Left lung (tissue), 10 donors: ENCODE data around the gene ZFPM1. TPM values are rescaled to one million over a fixed set of nuclear protein-coding genes. Genes with fewer than 3 reads are reported as not detected.
"Not testable (repeated sequence)": the region's sequence is repeated elsewhere in the genome, so short reads cannot be mapped to it uniquely, and the experiment has no call there.

Source experiments
- ATAC-seq: fragments of 200-7000 bp; cut with Tn5 transposase; one replicate; pipeline ENCODE4 v1.9.1; 2020; ENCODE audit warnings: moderate library complexity
- DNase-seq, 4 donors: peaks; one replicate each; pipeline ENCODE4 v3.0.0-alpha.2; 2013 to 2020
- H3K27ac ChIP-seq, 2 donors: fragments of 200-600 bp; sonication (generic) in 1 of 2; one replicate each; pipeline versions ENCODE4 v1.5.0 to v1.8.0; 2020 to 2021
- H3K27me3 ChIP-seq, 2 donors: fragments of 200-600 bp; sonication (generic) in 1 of 2; one replicate each; pipeline versions ENCODE4 v1.5.0 to v1.8.0; 2020 to 2021
- H3K36me3 ChIP-seq, 2 donors: fragments of 200-600 bp; sonication (generic) in 1 of 2; one replicate each; pipeline versions ENCODE4 v1.5.0 to v1.8.0; 2020 to 2021
- H3K4me1 ChIP-seq, 2 donors: fragments of 200-600 bp; one replicate each; pipeline ENCODE4 v1.8.0; 2021
- H3K4me3 ChIP-seq, 2 donors: fragments of 200-600 bp; sonication (generic) in 1 of 2; one replicate each; pipeline versions ENCODE4 v1.5.0 to v1.8.0; 2020 to 2021; ENCODE audit warnings: mild to moderate bottlenecking in 1 of 2
- H3K9me3 ChIP-seq, 2 donors: fragments of 200-600 bp; sonication (generic) in 1 of 2; one replicate each; pipeline versions ENCODE4 v1.5.0 to v1.8.0; 2020 to 2021
- CTCF ChIP-seq, 2 donors: fragments of 200-600 bp; sonication (generic) in 1 of 2; IDR thresholded peaks; one replicate each; pipeline versions ENCODE4 v1.5.0 to v1.8.0; 2021; ENCODE audit warnings: antibody characterized with exemption in 2 of 2
- intact Hi-C, 2 donors: fragments of 100-400 bp; cut with DNase I; formaldehyde crosslinking; loops; one replicate each; pipeline versions ENCODE4 v1.11.2 to v1.14.2; 2022
- polyA plus RNA-seq, 6 donors: library from polyadenylated mRNA; unstranded; fragments of 120-200 nt; gene quantifications; one replicate each; pipeline ENCODE4 v1.2.1, GENCODE V29; 2013; ENCODE audit not compliant: insufficient read length in 6 of 6
- total RNA-seq, 2 donors: library from RNA; stranded (reverse); fragmentation: NEBNext Ultra II Directional; extraction: Animal tissue kit (Norgen Biotek cat#: 25700); gene quantifications; one replicate each; pipeline ENCODE4 v1.2.1, GENCODE V29; 2021
- donor health status: DM: no; HTN: yes; CAD: no.
- donor health status: DM: no; HTN: no; CAD: no.

ZFPM1 gene
- total and polyA plus RNA-seq, 8 donors: 1.8 to 7.0 (median 3.6) TPM

- TF ChIP-seq CTCF (IDR thresholded peaks at IDR 0.05): no peak
- ATAC-seq: no peak
- intact Hi-C loops: no loop called here
Measured at GRCh38 chr16:88484505-88485365, 31.7 kb downstream of the ZFPM1 start.

GRCh38 chr16:88485366-88485741 is 32.3 kb downstream of the ZFPM1 start:
- H3K4me1 ChIP-seq, H3K27ac ChIP-seq, DNase-seq, ATAC-seq, H3K9me3 ChIP-seq, H3K36me3 ChIP-seq, H3K27me3 ChIP-seq, intact Hi-C loops, H3K4me3 ChIP-seq: not testable (repeated sequence)

More at GRCh38 chr16:88484505-88485365, 31.7 kb downstream of the ZFPM1 start:
- H3K4me3 ChIP-seq: no peak overlapping the region
- no peak overlapping the region for H3K27ac ChIP-seq
- H3K9me3 ChIP-seq: no peaks in the 10 kb centered on the region
- H3K27me3 ChIP-seq: peaks cover 0 to 7% of the 10 kb centered on the region in 2 donors
- DNase-seq: no peak
- H3K36me3 ChIP-seq: no peaks in the 10 kb centered on the region
- no peaks in the 10 kb centered on the region for H3K4me1 ChIP-seq

GRCh38 chr16:88486398-88487123 is 33.5 kb downstream of the ZFPM1 start:
- Histone ChIP-seq H3K4me1 (no peaks in the 10 kb centered on the region), H3K27ac (no peak overlapping the region), H3K36me3 (no peaks in the 10 kb centered on the region), H3K9me3 (no peaks in the 10 kb centered on the region), H3K4me3 (no peak overlapping the region), H3K27me3 (no peaks in the 10 kb centered on the region)
- ATAC-seq (no peak), DNase-seq (no peak)
- TF ChIP-seq CTCF (IDR thresholded peaks at IDR 0.05): no peak
- intact Hi-C loops: no loop called here

- DNase-seq (no peak), ATAC-seq (no peak)
- TF ChIP-seq CTCF (IDR thresholded peaks at IDR 0.05): no peak
- Histone ChIP-seq H3K27me3 (no peaks in the 10 kb centered on the region), H3K4me3 (no peak overlapping the region), H3K9me3 (no peaks in the 10 kb centered on the region), H3K4me1 (no peaks in the 10 kb centered on the region), H3K27ac (no peak overlapping the region), H3K36me3 (no peaks in the 10 kb centered on the region)
- intact Hi-C loops: no loop called here
Measured at GRCh38 chr16:88487124-88487432, 34.0 kb downstream of the ZFPM1 start.

GRCh38 chr16:88487920-88488851 is 35.1 kb downstream of the ZFPM1 start:
- Histone ChIP-seq H3K4me3 (no peak overlapping the region), H3K27me3 (no peaks in the 10 kb centered on the region), H3K36me3 (no peaks in the 10 kb centered on the region), H3K27ac (no peak overlapping the region), H3K9me3 (no peaks in the 10 kb centered on the region), H3K4me1 (no peaks in the 10 kb centered on the region)
- ATAC-seq (no peak), DNase-seq (peak in 1 of 4 donors; percentile 60)
- intact Hi-C loops: no loop called here
- TF ChIP-seq CTCF (IDR thresholded peaks at IDR 0.05): no peak
